Coronary artery (tissue), 2 donors: ENCODE results near the gene KIF21A.
"Not testable (repeated sequence)": the region's sequence is repeated elsewhere in the genome, so short reads cannot be mapped to it uniquely, and the experiment has no call there.

Source experiments
- DNase-seq: peaks from one replicate; pipeline ENCODE4 v3.0.0-alpha.2; 2017; ENCODE audit warnings: low spot score
- H3K27ac ChIP-seq, 2 donors: fragments of 200-600 bp; sonication (generic); one replicate each; pipeline ENCODE4 v1.5.1; 2016 to 2019
- H3K4me3 ChIP-seq: fragments of 200-600 bp; sonication (generic); 2 replicates; pipeline ENCODE4 v1.5.1; 2016; ENCODE audit warnings: mild to moderate bottlenecking, moderate library complexity
- CTCF ChIP-seq: fragments of 200-600 bp; sonication (generic); IDR thresholded peaks from one replicate; pipeline ENCODE4 v1.5.1; 2019; ENCODE audit warnings: antibody characterized with exemption

Gene KIF21A

DNA sequence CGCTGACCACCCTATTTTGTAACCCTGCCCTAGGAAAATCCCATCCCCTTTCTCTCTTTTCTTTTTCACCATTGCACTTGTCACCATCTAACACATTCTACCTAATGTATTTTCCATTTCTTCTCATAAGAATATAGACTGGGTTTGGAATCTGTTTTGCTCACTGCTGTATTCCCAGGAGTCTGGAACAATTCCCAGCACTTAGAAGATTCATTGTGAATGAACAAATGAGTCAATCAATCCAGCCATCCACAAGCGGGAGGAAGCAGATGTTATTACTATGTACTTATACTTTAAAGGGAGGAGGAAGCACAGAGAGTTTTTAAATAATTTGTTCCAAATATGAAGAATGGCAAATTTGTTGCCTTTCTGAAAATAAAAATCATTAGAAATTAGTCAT is 142.1 kb downstream of the KIF21A start:
- Histone ChIP-seq H3K27ac (no peak overlapping the region), H3K4me3 (no peak overlapping the region)
- no peak for DNase-seq
- TF ChIP-seq CTCF = no peak

DNA sequence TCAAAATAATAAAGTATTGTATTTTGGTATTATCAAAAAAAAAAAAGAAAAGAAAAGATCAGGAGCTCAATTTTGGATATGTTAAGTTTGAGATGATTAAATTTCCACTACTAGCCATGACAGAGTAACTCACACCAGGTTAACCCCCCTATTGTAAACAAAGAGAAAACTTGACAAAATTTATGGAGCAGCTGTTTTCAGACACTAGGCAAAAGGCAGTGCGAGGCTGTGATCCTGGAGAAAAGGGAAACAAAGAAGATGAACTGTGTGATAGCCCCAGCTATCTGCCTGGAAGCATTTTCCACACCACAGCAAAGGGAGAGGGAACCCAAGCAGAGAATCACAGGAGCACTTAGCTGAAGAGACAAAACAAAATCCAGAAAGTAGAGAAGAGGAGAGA is 145.0 kb downstream of the KIF21A start:
- Histone ChIP-seq H3K4me3 (no peak overlapping the region), H3K27ac (no peak overlapping the region)
- TF ChIP-seq CTCF = no peak
- no peak for DNase-seq

GRCh38 chr12:39296496-39296895 is 146.4 kb downstream of the KIF21A start:
- H3K4me3 ChIP-seq = no peak overlapping the region

DNA sequence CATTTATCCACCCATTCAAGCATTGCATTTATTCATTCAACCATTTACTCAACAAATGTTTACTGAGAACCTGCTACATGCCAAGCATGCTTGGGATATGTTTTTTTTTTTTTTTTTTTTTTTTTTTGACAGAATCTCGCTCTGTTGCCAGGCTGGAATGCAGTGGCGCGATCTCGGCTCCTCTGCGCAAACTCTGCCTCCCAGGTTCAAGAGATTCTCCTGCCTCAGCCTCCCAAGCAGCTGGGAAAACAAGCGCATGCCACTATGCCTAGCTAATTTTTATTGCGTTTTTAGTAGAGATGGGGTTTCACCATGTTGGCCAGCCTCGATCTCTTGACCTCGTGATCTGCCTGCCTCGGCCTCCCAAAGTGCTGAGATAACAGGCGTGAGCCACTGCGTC is 147.3 kb downstream of the KIF21A start:
- H3K4me3 ChIP-seq, DNase-seq, H3K27ac ChIP-seq: not testable (repeated sequence)

More at GRCh38 chr12:39296496-39296895, 146.4 kb downstream of the KIF21A start:
- no peak overlapping the region for H3K27ac ChIP-seq
- DNase-seq = no peak
- TF ChIP-seq CTCF = no peak

GRCh38 chr12:39294715-39295114 is 148.2 kb downstream of the KIF21A start:
- no peak overlapping the region for H3K4me3 ChIP-seq
- TF ChIP-seq CTCF = no peak
- H3K27ac ChIP-seq = no peak overlapping the region
- no peak for DNase-seq

DNA sequence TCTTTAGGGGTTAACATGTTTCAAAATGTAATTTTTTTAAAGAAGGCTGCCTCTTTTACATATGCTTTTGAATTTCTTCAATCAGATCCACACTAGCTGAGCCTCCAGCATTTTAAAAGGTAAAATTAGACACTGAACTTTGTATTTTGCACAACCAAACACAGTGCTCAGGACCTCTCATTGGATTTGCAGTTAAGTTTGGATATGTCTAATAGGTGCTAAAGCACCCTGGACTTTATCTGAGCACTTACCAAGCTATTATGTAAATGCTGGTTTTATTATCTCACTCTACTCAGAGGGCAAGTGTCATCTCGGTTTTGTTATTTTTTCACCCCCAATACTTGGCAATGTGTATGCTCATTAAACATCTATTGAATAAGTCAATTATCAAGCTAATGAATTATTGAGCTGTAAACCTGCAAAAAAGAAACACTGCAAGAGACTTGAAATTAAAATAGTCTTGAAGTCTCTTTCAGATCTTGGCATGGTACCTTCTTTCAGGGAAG is 150.7 kb downstream of the KIF21A start:
- Histone ChIP-seq H3K4me3 (no peak overlapping the region), H3K27ac (no peak overlapping the region)
- DNase-seq = no peak
- TF ChIP-seq CTCF = no peak

- Histone ChIP-seq H3K4me3 (no peak overlapping the region), H3K27ac (no peak overlapping the region)
- TF ChIP-seq CTCF = no peak
- no peak for DNase-seq
These were observed 155.1 kb downstream of the KIF21A start for GRCh38 chr12:39287817-39288216.

DNA sequence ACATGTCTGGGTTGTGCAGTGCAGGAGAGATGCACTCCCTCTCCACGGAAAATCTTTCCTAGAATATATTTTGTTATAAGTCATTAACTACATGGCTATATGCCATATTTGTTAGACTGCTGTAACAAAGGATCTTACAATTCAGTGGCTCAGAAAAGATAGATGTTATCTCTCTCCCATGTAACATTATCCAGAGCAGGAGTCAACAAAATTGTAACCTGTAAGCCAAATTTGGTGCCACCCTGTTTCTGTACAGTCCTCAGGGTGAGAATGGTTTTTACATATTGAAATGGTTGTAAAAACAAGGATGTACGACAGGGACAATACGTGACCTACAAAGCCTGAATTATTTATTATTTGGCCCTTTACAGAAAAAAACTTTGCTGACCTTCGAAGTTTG is 155.5 kb downstream of the KIF21A start:
- Histone ChIP-seq H3K4me3 (no peak overlapping the region), H3K27ac (no peak overlapping the region)
- no peak for DNase-seq
- no peak for TF ChIP-seq CTCF
